Kasumi-1 (cell line): ENCODE data around the gene BPTF.
A peak's percentile ranks its signal among the peaks of the same experiment; 100 is the strongest.
"Not testable (repeated sequence)": the region's sequence is repeated elsewhere in the genome, so short reads cannot be mapped to it uniquely, and the experiment has no call there.

Experiments used
- DNase-seq, 2 experiments: peaks; one replicate each; lab custom pipeline; 2025; lab: John Stamatoyannopoulos, UW

Gene BPTF

DNA sequence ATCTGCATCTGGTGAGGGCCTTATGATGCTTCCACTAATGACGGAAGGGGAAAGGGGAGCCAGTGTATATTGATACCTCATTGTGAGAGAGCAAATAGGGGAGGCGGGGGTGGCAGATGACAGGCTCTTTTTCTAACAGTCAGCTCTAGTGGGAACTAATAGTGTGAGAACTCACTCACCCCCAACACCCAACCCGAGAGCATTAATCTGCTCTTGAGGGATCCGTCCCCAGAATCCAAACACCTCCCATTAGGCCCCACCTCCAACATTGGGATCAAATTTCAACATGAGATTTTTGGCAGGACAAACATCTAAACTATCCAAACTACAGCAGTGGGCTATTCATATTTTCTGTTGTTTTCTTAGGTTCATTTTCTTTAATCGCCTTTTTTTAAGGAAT lies 54.4 kb downstream of the BPTF start:
- DNase-seq, result no peak

DNA sequence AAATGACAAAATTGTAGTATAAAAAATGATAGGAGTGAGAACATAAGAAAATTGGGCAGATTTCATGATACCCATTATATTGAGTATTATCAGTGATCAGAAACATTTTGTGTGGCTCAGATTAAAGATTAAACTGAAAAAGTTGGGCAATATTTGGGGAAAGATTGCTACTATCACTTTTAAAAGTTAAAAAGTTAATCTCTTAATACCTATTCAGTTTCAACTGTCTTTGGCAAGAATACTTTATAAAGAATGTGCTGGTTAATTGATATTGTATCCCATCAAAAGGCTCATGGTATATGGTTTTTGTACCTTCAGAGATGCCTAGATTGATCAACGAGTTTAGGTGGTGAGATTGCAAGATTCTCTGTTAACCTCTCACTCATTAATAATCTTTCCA lies 55.8 kb downstream of the BPTF start:
- no peak for DNase-seq

DNA sequence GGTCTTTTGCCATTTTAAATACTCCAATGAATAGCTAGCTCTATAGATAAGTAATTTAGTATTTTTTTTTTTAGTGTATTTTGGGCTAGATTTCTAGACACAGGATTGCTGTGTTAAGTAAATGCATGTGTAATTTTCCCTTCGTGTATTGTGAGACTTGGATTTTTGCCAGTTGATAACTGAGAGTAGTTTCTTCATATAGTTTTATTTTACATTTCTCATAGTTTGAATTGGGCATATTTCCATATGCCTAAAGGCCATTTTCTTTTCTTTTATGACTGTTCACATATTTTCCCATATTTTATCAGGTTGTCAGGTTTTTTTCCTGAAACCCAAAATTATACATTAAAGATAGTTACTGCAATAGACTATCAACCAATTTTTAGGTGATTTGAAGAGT lies 59.4 kb downstream of the BPTF start:
- no peak for DNase-seq

DNA sequence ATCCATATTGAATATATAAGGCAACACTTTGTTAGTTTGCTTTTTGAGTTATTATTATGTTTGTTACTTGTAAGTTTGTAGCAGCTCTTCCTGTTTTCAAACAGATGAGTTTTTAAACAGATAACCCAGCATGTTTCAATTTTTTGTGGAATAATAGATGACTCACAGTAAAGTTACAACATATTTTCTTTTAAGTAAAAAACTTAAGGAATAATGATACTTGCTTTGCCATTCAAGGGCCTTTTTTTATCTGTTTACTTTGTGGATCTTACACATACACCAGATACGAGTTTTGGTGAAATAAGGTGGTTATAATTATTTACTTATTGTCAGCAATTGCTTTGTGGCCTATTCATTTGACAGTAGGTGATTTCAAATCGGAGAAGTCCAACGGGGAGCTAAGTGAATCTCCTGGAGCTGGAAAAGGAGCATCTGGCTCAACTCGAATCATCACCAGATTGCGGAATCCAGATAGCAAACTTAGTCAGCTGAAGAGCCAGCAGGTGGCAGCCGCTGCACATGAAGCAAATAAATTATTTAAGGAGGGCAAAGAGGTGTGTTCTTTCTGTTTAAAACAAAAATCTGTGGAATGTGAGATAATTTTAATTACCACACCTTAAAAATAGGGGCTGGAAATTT lies 66.3 kb downstream of the BPTF start:
- DNase-seq, result peak in 1 of 2 experiments; percentile 13

DNA sequence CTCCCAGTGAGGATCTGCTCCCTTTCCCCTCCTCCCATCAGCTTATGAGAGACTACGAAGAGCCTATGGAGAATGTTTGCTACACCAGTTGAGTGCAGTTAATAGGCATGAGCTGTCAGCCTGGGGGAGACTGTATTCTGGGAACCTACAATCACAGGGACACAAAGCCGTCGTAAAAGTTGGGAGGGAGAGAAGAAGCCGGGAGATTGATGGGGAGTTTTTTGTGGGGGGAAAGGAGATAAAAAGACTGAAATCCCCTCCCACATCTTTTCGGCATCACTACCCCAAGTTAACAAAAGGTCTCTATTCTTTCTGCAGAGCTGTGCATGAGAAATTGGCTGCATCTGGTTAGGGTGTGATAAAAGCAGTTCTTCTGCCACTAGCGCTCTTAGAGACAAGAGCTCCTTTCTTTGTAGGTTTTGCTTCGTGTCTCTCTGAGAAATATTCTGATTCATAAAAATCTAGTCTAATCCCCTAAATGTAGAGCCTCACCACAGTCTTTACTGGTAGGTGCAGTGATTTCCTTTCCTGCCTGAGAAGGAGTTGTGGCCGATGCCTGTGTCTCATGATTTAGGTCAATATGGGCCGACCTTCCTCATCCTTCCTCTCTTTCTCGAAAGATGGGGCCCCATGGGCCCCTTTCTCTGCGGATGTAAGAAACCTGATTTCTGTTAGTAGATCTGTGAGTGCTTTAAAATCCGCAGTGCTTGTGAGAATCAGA lies 77.4 kb downstream of the BPTF start:
- no peak for DNase-seq

DNA sequence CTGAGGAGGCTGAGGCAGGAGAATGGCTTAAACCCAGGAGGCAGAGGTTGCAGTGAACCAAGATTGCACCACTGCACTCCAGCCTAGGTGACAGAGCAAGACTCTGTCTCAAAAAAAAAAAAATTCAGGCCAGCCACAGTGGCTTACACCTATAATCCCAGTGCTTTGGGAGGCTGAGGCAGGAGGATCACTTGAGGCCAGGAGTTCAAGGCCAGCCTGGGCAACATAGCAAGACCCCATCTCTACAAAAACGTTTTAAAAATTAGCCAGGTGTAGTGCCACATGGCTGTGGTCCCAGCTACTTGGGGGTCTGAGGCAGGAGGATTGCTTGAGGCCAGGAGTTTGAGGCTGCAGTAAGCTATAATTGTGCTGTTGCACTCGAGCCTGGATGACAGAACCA lies 80.0 kb downstream of the BPTF start:
- DNase-seq, result not testable (repeated sequence)

DNA sequence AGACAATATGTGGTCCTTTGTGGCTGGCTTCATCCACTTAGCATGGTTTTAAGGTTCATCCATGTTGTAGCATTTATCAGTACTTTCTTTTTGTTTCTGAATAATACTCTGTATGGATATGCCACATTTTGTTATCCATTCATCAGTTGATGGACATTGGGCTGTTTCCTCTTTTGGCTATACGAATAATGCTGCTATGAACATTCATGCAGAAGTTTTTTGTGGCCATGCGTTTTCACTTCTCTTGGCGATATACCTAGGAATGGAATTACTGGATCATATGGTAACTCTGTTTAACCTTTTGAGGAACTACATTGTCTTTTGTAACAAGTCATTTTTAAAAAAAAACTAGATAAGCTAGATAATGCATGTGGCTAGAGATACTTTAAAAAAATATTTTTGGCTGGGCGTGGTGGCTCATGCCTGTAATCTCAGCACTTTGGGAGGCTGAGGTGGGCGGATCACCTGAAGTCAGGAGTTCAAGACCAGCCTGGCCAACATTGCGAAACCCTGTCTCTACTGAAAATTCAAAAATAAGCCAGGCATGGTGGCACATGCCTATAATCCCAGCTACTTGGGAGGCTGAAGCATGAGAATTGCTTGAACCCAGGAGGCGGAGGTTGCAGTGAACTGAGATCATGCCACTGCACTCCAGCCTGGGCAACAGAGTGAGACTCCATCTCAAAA lies 85.0 kb downstream of the BPTF start:
- DNase-seq, result not testable (repeated sequence)

DNA sequence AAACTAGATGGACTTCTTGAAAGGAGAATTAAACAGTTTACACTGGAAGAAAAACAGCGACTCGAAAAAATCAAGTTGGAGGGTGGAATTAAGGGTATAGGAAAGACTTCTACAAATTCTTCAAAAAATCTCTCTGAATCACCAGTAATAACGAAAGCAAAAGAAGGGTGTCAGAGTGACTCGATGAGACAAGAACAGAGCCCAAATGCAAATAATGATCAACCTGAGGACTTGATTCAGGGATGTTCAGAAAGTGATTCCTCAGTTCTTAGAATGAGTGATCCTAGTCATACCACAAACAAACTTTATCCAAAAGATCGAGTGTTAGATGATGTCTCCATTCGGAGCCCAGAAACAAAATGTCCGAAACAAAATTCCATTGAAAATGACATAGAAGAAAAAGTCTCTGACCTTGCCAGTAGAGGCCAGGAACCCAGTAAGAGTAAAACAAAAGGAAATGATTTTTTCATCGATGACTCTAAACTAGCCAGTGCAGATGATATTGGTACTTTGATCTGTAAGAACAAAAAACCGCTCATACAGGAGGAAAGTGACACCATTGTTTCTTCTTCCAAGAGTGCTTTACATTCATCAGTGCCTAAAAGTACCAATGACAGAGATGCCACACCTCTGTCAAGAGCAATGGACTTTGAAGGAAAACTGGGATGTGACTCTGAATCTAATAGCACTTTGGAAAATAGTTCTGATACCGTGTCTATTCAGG lies 85.9 kb downstream of the BPTF start:
- DNase-seq, result no peak

DNA sequence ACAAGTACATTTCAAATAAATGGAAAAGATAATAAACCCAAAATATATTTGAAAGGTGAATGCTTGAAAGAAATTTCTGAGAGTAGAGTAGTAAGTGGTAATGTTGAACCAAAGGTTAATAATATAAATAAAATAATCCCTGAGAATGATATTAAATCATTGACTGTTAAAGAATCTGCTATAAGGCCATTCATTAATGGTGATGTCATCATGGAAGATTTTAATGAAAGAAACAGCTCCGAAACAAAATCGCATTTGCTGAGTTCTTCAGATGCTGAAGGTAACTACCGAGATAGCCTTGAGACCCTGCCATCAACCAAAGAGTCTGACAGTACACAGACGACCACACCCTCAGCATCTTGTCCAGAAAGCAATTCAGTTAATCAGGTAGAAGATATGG lies 86.8 kb downstream of the BPTF start:
- DNase-seq, result no peak

DNA sequence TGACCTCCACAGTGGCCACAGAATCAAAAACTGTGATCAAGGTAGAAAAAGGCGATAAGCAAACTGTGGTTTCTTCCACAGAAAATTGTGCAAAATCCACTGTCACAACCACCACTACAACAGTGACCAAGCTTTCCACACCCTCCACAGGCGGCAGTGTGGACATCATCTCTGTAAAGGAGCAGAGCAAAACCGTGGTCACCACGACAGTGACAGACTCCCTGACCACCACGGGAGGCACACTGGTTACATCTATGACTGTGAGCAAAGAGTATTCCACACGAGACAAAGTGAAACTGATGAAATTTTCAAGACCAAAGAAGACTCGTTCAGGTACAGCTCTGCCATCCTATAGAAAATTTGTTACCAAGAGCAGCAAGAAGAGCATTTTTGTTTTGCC lies 87.4 kb downstream of the BPTF start:
- DNase-seq, result no peak

DNA sequence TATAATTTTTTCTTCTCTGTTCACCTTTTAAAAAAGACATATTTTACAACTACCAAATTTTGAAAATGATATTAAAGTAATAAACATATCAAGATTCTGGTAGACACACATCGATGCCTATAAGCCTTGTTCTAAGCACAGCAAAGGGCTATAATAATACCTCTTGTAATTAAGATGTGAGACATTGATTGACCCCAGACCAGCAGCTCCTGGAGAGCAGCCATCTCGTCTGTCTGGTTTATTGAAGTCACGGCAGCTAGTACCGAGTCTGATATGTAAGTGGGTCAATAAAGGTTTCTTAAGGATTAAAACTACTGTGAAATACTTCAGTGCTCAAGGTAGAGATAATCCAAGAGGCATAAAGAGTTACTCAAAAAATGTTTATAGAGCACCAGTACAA lies 94.9 kb downstream of the BPTF start:
- no peak for DNase-seq

DNA sequence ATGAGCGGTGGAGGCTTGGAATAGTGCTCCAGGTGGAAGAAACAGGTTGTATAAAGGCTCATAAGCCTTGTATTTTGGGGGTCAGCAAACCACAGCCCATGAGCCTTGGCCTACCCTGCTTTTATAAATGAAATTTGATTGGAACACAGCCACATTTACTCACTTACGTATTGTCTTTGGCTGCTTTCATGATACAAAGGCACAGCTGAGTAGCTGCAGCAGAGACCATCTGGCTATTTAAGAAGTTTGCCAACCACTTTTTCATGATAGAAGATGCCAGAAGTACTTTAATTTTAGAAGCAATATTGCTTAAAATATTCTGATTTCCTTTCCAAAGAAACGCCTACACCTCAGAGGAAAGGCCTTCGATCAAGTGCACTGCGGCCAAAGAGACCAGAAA lies 97.2 kb downstream of the BPTF start:
- no peak for DNase-seq

DNA sequence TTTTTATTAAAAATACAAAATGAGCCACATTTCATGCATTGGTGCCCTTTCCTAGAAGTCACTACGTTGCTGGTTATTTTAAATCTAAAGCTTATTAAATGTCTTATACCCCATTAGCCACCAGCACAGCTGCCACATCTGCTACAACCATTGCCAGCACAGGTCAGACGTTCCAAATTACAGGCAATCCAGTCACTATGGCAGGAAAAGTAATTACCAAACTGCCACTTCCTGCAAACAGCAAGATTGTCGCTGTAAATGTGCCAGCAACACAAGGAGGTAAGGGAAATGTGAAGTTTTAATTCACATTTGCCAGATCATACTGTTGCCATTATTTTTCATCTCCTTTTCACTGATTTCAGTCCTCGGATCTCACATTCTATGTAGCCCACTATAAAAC lies 103.5 kb downstream of the BPTF start:
- not testable (repeated sequence) for DNase-seq

DNA sequence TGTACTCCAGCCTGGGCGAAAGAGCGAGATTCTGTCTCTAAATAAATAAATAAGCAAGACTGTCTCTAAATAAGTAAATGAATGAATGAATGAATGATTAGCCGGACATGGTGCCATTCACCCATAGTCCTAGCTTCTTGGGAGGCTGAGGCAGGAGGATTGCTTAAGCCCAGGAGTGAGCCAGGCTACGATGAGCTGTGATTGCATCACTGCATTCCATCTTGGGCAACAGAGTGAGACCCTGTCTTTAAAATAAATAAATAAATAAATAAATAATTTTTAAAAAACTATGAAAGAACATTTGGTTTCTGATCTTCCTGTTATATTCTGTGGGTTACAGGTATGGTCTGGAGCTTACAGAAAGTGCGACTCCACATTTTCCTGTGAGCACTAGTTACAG lies 105.9 kb downstream of the BPTF start:
- DNase-seq, result no peak

DNA sequence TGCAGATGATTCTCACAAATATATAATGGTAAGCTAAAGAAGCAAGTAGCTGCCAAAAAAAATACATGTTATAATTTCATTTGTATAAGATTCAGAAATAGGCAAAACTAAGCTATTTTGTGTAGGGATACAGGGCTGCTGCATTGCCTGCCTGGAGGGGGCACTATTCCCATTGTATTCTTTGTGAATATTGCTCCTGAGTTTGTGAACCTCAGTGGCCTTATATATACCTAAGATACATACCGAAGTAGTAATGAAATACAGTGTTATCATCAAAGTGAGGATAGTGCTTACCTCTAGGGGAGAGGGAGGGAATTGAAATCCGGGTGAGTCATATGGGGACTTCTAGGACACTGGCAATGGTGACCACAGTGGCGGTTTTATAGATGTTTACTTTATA lies 117.5 kb downstream of the BPTF start:
- DNase-seq, result peak; percentile 29 to 44

DNA sequence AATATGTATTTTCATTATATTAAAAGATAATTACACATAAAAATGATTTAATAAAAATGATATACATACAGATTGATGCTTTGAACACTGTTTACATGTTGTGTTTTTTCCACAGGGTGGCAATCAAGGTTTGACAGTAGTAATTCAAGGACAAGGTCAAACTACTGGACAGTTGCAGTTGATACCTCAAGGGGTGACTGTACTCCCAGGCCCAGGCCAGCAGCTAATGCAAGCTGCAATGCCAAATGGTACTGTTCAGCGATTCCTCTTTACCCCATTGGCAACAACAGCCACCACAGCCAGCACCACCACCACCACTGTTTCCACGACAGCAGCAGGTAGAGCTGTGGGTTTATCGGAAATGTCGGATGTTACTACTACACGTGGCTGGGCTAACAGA lies 118.7 kb downstream of the BPTF start:
- no peak for DNase-seq

DNA sequence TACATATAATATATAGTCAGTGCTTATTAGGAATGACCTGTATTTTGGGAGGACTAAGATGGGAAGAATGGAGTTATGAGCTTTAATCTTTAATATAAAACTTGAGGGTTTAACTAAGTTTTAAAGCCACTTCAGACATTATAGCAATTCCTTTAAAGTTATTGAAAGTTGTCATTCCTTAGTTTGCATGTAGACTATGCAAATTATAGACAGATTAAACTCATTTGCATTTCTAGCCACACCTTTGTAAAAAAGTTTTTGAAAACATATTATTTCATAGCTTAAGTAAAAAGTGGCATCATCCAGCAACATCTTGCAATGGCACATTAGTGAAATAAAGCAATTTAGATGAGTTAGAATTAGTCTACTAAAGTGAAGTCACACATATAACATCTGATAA lies 121.2 kb downstream of the BPTF start:
- DNase-seq, result no peak

DNA sequence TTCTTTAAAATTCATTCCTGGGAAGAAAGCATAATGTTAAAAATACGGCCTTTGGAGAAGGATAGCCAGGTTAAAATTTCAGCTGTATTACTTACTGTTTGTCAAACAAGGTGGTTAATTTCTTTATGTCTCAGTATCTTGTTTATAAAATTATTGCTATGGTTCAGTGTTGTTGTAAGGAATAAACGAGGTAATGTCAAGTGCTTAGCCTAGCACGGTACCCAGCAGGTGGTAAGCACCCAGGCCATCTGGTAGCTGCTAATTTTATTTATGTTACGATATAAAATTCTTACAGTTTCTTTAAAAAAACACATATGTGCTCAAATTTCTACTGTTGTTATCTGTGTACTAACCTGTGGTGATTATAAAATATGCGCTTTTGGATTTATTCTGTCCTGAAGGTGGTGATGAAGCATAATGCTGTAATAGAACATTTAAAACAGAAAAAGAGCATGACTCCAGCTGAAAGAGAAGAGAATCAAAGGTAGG lies 122.1 kb downstream of the BPTF start:
- no peak for DNase-seq

DNA sequence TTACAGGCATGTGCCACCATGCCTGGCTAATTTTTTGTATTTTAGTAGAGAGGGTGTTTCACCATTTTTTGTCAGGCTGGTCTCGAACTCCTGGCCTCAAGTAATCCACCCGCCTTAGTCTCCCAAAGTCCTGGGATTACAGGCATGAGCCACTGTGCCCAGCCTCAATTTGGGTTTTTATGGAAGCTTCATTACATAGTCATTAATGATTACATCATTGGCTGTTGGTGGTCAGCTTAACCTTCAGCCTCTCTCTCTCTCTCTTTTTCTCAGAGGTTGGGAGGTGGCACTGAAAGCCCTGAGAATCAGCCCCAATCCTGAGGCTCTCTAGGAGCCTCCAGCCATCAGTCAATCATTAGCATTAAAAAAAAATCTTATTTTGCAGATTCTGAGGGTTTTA lies 125.6 kb downstream of the BPTF start:
- DNase-seq, result no peak

DNA sequence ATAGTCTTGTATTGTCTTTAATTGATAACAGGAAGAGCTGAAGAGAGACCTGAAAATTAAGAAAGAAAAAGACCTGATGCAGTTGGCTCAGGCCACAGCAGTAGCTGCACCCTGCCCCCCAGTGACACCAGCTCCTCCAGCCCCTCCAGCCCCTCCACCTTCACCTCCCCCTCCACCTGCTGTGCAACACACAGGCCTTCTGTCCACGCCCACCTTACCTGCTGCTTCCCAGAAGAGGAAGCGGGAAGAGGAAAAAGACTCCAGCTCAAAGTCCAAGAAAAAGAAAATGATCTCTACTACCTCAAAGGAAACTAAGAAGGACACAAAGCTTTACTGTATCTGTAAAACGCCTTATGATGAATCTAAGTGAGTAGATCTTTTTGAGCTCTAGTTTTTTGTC lies 134.2 kb downstream of the BPTF start:
- DNase-seq, result no peak

DNA sequence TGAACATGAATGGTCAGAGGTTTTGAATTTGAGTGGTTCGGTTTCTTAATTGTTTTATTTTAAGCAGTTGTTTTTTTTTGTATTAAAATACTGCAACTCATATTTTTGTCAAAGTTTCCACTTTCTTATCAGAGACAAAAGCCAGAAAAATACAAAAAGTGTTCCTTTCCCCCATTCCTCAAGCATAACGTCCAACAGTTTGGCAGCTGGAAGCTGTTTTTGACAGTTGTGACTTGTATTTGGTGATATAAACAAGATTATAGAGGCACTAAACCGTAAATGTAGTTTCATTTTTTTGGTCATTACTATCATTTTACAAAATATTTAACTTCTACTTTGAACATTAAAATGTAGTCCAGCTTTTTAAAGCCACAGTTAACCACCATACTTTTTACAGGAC lies 135.0 kb downstream of the BPTF start:
- not testable (repeated sequence) for DNase-seq

DNA sequence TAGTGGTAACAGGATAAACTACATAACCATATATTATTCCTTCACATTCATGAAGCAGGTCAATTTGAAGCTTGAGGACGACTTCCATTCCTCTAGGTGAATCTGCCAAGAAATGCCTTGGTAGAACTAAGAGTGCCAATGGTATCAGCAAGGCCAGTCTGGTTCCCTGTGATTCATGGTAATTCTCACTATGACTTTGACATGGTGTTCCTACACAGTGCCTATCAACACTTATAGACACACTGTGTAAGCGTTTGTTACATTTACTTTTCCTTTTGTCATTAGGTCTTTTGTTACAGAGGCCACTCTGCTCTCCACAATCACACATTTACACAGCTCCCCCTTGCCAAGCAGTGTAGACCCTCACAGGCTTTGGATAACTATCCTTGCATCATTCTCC lies 136.9 kb downstream of the BPTF start:
- DNase-seq, result not testable (repeated sequence)

DNA sequence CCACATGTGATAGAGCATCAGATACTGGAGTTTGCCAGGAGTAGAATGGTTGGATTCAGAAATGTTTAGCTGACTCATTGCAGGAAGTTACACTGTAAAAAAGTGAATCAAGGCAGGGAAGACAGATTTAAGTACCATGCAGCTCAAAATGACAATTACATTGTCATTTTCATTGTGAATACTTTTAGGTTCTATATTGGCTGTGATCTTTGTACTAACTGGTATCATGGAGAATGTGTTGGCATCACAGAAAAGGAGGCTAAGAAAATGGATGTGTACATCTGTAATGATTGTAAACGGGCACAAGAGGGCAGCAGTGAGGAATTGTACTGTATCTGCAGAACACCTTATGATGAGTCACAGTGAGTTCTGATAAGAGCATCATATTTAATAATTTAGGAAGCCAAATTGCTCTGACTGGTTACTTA lies 137.9 kb downstream of the BPTF start:
- DNase-seq, result peak; percentile 84 to 91
